Colonic mucosa (tissue), 4 donors: Measurements from ENCODE around the gene ANKRD17. TPM values are rescaled to one million over a fixed set of nuclear protein-coding genes. Genes with fewer than 3 reads are reported as not detected.

Source experiments
- DNase-seq: peaks from one replicate; pipeline ENCODE4 v3.0.0-alpha.2; 2020
- H3K27ac ChIP-seq: fragments of 200-600 bp; one replicate; pipeline ENCODE4 v1.8.0; 2021
- H3K27me3 ChIP-seq: fragments of 200-600 bp; one replicate; pipeline ENCODE4 v1.8.0; 2021
- H3K36me3 ChIP-seq: fragments of 200-600 bp; one replicate; pipeline ENCODE4 v1.8.0; 2021
- H3K4me1 ChIP-seq: fragments of 200-600 bp; one replicate; pipeline ENCODE4 v1.8.0; 2021; ENCODE audit warnings: mild to moderate bottlenecking
- H3K4me3 ChIP-seq: fragments of 200-600 bp; one replicate; pipeline ENCODE4 v1.8.0; 2021
- H3K9ac ChIP-seq, 2 donors: one replicate each; pipeline ENCODE4 v1.7.0; 2013; ENCODE audit warnings: control low read depth in 2 of 2, low read depth in 2 of 2, low read length in 2 of 2
- H3K9me3 ChIP-seq: fragments of 200-600 bp; one replicate; pipeline ENCODE4 v1.8.0; 2021
- CTCF ChIP-seq: fragments of 200-600 bp; IDR thresholded peaks from one replicate; pipeline ENCODE4 v1.8.0; 2022; ENCODE audit warnings: antibody characterized with exemption, mild to moderate bottlenecking
- intact Hi-C: fragments of 100-400 bp; cut with DNase I; formaldehyde crosslinking; loops from one replicate; pipeline ENCODE4 v1.14.1; 2022
- total RNA-seq, 2 donors: library from RNA; stranded (reverse); fragmentation: NEBNext Ultra II Directional in 1 of 2; extraction: Animal tissue kit (Norgen Biotek cat#: 25700) in 1 of 2; gene quantifications; one replicate each; pipeline ENCODE4 v1.2.1, GENCODE V29; 2021
- donor health status: healthy.
- donor health status: DM: no; HTN: no; CAD: no.
- donor health status: DM: no; HTN: no; CAD: no.

The ANKRD17 gene
- total RNA-seq, 2 donors from 2014 or later: 51.5 to 59.2 TPM

- Histone ChIP-seq H3K4me3 (no peak overlapping the region), H3K27ac (no peak overlapping the region)
- DNase-seq: no peak
Measured at GRCh38 chr4:73098713-73099112, 159.9 kb downstream of the ANKRD17 start.

GRCh38 chr4:73098016-73098415 lies 160.6 kb downstream of the ANKRD17 start:
- intact Hi-C loops: no loop called here
- no peak for DNase-seq
- no peak for TF ChIP-seq CTCF
- H3K9me3 ChIP-seq: no peaks in the 10 kb centered on the region
- H3K27ac ChIP-seq: no peak overlapping the region
- no peaks in the 10 kb centered on the region for H3K27me3 ChIP-seq
- no peak overlapping the region for H3K4me3 ChIP-seq
- peaks cover 7% of the 10 kb centered on the region for H3K36me3 ChIP-seq
- H3K4me1 ChIP-seq: no peaks in the 10 kb centered on the region
- H3K9ac ChIP-seq: no peak overlapping the region

More at GRCh38 chr4:73098713-73099112, 159.9 kb downstream of the ANKRD17 start:
- peaks cover 7% of the 10 kb centered on the region for H3K36me3 ChIP-seq
- no peaks in the 10 kb centered on the region for H3K27me3 ChIP-seq
- H3K4me1 ChIP-seq: no peaks in the 10 kb centered on the region
- H3K9ac ChIP-seq: no peak overlapping the region
- no peak for TF ChIP-seq CTCF
- no peaks in the 10 kb centered on the region for H3K9me3 ChIP-seq
- intact Hi-C loops: no loop called here

DNA sequence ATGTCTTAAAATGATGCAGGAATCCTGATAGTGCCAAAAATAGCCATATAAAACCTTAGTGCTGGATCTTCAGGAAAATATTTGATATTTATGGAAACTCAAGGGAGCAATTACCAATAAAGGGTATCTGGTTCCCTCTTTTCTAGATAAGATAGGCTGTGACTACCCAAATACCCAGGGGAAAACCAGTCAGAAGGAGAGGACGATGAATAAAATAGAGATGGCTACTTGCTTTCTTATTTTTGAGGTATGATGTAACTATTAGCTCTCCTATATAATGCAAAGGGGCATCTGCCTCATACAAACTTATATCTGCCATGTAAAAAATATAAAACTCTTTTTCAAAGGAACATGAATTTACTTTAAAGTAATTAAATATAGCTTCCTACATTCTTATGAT lies 165.7 kb downstream of the ANKRD17 start:
- no peaks in the 10 kb centered on the region for H3K9me3 ChIP-seq
- no peaks in the 10 kb centered on the region for H3K4me1 ChIP-seq
- intact Hi-C loops: no loop called here
- H3K4me3 ChIP-seq: no peak overlapping the region
- H3K27ac ChIP-seq: no peak overlapping the region
- H3K27me3 ChIP-seq: no peaks in the 10 kb centered on the region
- H3K9ac ChIP-seq: no peak overlapping the region
- DNase-seq: no peak
- no peak for TF ChIP-seq CTCF
- peaks cover 11% of the 10 kb centered on the region for H3K36me3 ChIP-seq

DNA sequence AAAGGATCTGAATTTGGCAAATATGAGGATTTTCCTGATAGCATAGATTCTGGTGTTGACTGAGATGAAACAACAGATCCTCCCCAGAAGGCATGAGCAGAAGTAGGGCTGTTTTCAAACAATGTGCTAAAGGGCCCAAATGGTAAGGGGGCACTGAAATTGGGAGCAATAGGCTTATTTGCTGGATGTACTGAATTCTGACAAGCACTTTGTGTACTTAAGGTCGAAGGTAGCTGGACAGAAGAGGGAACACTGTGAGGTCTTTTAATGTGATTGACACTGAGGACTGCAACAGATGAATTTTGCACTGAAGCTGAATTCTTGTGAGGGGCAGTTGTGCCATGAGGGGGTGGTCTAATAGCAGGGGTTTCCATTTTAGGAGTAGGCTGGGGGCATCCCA lies 167.9 kb downstream of the ANKRD17 start:
- TF ChIP-seq CTCF: no peak
- DNase-seq: no peak
- H3K36me3 ChIP-seq: peaks cover 4% of the 10 kb centered on the region
- H3K9me3 ChIP-seq: no peaks in the 10 kb centered on the region
- no peaks in the 10 kb centered on the region for H3K4me1 ChIP-seq
- no peak overlapping the region for H3K27ac ChIP-seq
- H3K27me3 ChIP-seq: no peaks in the 10 kb centered on the region
- H3K9ac ChIP-seq: no peak overlapping the region
- intact Hi-C loops: no loop called here
- H3K4me3 ChIP-seq: no peak overlapping the region

GRCh38 chr4:73087871-73088270 lies 170.7 kb downstream of the ANKRD17 start:
- DNase-seq: no peak
- intact Hi-C loops: no loop called here
- Histone ChIP-seq H3K36me3 (peaks cover 4% of the 10 kb centered on the region), H3K4me1 (no peaks in the 10 kb centered on the region), H3K27ac (no peak overlapping the region), H3K9ac (no peak overlapping the region), H3K4me3 (no peak overlapping the region), H3K27me3 (no peaks in the 10 kb centered on the region), H3K9me3 (no peaks in the 10 kb centered on the region)
- TF ChIP-seq CTCF: no peak
